ENCODE data around the gene KCNQ1OT1. TPM values are rescaled to one million over a fixed set of nuclear protein-coding genes. Genes with fewer than 3 reads are reported as not detected.

Gene KCNQ1OT1
- total RNA-seq, 1 donor from 2014 or later: 14.3 TPM

DNA sequence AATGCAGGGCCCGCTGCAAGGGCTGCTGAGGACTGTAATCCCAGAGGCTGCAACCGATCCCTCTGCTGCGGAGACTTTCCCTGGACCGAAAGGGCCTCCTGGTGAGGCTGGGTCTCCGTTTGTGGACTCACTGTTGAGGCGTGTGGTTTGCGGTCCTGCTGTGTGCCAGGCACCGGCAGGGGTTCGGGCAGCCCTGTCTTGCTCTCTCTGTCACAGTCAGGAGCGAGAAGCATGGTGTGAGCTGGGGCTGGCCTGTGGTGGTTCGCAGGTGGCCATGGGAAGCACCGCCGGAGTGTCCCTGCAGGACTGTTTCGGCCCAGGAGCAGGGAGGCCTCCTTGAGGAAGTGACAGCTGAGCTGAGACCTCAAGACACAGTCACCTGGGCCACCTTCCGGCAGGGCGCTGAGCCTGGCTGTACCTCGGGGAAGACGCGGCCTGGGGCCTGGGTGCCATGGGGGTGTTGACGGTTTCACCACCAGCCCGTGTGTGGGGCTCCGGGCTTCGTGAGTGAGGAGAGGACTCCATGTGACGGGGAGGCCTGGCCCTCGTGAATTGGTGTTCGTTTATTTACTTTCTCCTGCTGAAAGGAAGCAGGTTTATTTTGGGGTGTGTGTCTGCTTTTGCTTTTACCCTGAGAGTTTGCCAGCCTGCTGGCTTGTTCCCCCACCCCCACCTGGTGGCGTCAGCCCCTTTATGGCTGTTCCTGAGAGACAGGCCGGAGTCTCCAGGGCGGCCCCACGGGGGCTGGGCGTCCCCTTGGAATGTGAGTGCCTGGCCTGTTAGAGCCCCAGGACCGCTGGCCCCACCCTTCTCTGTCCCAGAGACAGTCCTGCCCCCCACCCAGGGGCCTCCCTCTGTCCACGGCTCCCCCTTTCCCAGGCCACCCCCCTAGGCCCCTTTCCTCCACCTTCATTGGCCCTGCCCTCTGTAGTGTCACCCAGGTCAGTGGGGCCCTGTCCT is 122.5 kb downstream of the KCNQ1OT1 start:
- peak; percentile 18 for DNase-seq
- Mint-ChIP-seq H3K4me3 (ENCODE audit: unreplicated experiment) (no peak overlapping the region), H3K9me3 (ENCODE audit: unreplicated experiment) (no peaks in the 10 kb centered on the region), H3K4me1 (ENCODE audit: low read depth, unreplicated experiment) (no peaks in the 10 kb centered on the region), H3K27ac (ENCODE audit: unreplicated experiment) (no peak overlapping the region), H3K36me3 (ENCODE audit: unreplicated experiment) (no peaks in the 10 kb centered on the region), H3K27me3 (ENCODE audit: unreplicated experiment) (no peaks in the 10 kb centered on the region)
- TF ChIP-seq, protein P1, sequence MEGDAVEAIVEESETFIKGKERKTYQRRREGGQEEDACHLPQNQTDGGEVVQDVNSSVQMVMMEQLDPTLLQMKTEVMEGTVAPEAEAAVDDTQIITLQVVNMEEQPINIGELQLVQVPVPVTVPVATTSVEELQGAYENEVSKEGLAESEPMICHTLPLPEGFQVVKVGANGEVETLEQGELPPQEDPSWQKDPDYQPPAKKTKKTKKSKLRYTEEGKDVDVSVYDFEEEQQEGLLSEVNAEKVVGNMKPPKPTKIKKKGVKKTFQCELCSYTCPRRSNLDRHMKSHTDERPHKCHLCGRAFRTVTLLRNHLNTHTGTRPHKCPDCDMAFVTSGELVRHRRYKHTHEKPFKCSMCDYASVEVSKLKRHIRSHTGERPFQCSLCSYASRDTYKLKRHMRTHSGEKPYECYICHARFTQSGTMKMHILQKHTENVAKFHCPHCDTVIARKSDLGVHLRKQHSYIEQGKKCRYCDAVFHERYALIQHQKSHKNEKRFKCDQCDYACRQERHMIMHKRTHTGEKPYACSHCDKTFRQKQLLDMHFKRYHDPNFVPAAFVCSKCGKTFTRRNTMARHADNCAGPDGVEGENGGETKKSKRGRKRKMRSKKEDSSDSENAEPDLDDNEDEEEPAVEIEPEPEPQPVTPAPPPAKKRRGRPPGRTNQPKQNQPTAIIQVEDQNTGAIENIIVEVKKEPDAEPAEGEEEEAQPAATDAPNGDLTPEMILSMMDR (IDR thresholded peaks at IDR 0.05; ENCODE audit: partially characterized antibody, unreplicated experiment): no peak

- no peaks in the 10 kb centered on the region for H3K36me3 Mint-ChIP-seq (ENCODE audit: unreplicated experiment)
- peak; percentile 14 for DNase-seq
- H3K27ac Mint-ChIP-seq (ENCODE audit: unreplicated experiment): no peak overlapping the region
- TF ChIP-seq, protein P1 (IDR thresholded peaks at IDR 0.05; ENCODE audit: partially characterized antibody, unreplicated experiment): no peak
- no peaks in the 10 kb centered on the region for H3K27me3 Mint-ChIP-seq (ENCODE audit: unreplicated experiment)
- no peaks in the 10 kb centered on the region for H3K9me3 Mint-ChIP-seq (ENCODE audit: unreplicated experiment)
- no peaks in the 10 kb centered on the region for H3K4me1 Mint-ChIP-seq (ENCODE audit: low read depth, unreplicated experiment)
- no peak overlapping the region for H3K4me3 Mint-ChIP-seq (ENCODE audit: unreplicated experiment)
Measured at GRCh38 chr11:2576549-2576948, 123.2 kb downstream of the KCNQ1OT1 start.

DNA sequence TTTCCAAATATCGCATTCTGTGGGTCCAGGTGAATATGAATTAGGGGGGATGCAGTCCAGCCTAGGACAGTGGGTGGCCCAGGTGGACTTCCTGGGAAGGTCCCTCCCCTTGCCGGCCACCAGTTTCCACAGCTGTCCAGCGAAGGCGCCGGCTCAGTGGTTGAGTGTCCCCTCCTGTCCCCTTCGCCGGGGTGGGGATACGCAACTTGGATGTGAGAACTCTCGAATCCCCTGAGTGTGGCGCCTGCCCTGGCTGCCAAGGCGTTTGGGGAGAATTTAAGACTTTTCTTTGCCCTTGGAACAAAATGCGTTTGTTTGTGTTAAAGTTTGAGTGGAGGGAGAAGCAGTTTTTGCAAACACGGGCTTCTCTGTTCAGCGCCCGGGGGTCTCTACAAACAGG is 123.7 kb downstream of the KCNQ1OT1 start:
- Mint-ChIP-seq H3K36me3 (ENCODE audit: unreplicated experiment) (no peaks in the 10 kb centered on the region), H3K27me3 (ENCODE audit: unreplicated experiment) (no peaks in the 10 kb centered on the region), H3K4me1 (ENCODE audit: low read depth, unreplicated experiment) (no peaks in the 10 kb centered on the region), H3K27ac (ENCODE audit: unreplicated experiment) (no peak overlapping the region), H3K4me3 (ENCODE audit: unreplicated experiment) (no peak overlapping the region), H3K9me3 (ENCODE audit: unreplicated experiment) (no peaks in the 10 kb centered on the region)
- DNase-seq: peak; percentile 12
- TF ChIP-seq, protein P1 (IDR thresholded peaks at IDR 0.05; ENCODE audit: partially characterized antibody, unreplicated experiment): no peak

- Mint-ChIP-seq H3K9me3 (ENCODE audit: unreplicated experiment) (no peaks in the 10 kb centered on the region), H3K27ac (ENCODE audit: unreplicated experiment) (no peak overlapping the region), H3K27me3 (ENCODE audit: unreplicated experiment) (no peaks in the 10 kb centered on the region), H3K4me1 (ENCODE audit: low read depth, unreplicated experiment) (no peaks in the 10 kb centered on the region), H3K4me3 (ENCODE audit: unreplicated experiment) (no peak overlapping the region), H3K36me3 (ENCODE audit: unreplicated experiment) (no peaks in the 10 kb centered on the region)
- TF ChIP-seq, protein P1 (IDR thresholded peaks at IDR 0.05; ENCODE audit: partially characterized antibody, unreplicated experiment): no peak
- peak; percentile 15 for DNase-seq
Measured at GRCh38 chr11:2575591-2576051, 124.2 kb downstream of the KCNQ1OT1 start.

Measured in glutamatergic neuron (in vitro differentiated cells).